HL-60/S4 treated with phorbol 12-myristate 13-acetate at 8.2 ng/mL for 4 days and 3 days (cell line): ENCODE data around the gene COX8A.
"Not testable (repeated sequence)": the region's sequence is repeated elsewhere in the genome, so short reads cannot be mapped to it uniquely, and the experiment has no call there.

Experiments used
- in situ Hi-C: fragments of 300-500 bp; cut with MboI; formaldehyde crosslinking; loops from 2 replicates; pipeline ENCODE4 v1.15.0; 2022; ENCODE audit warnings: low sequenced_read_pairs

Gene COX8A

GRCh38 chr11:63969461-63969860 lies 5.0 kb upstream of the COX8A start:
- in situ Hi-C loops = no loop called here

- in situ Hi-C loops = no loop called here
Observed at GRCh38 chr11:63970902-63971301, 3.5 kb upstream of the COX8A start.

GRCh38 chr11:63973912-63974258 lies 535 bp upstream of the COX8A start:
- in situ Hi-C loops = not testable (repeated sequence)

- in situ Hi-C loops = no loop called here
Observed at GRCh38 chr11:63978551-63979239, 4.3 kb downstream of the COX8A start.

- in situ Hi-C loops = no loop called here
Observed at GRCh38 chr11:63979426-63979825, 5.0 kb downstream of the COX8A start.

DNA sequence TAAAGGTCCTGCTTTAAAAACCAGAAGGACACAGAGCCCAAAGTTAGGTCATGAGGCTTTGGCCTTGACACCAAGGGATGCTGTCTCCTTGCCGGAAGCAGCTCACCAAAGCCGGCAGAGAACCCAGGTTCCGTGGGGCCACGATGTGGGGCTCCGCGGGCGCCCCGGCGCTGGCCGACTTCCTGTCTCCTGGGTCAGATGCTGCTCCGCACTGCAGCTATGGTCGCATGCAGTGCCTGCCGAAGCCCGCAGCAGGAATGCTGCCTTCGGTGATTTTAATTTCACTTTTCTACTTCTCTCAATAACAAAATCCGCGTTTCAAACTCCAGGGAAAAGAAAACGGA lies 11.4 kb downstream of the COX8A start:
- in situ Hi-C loops = no loop called here

DNA sequence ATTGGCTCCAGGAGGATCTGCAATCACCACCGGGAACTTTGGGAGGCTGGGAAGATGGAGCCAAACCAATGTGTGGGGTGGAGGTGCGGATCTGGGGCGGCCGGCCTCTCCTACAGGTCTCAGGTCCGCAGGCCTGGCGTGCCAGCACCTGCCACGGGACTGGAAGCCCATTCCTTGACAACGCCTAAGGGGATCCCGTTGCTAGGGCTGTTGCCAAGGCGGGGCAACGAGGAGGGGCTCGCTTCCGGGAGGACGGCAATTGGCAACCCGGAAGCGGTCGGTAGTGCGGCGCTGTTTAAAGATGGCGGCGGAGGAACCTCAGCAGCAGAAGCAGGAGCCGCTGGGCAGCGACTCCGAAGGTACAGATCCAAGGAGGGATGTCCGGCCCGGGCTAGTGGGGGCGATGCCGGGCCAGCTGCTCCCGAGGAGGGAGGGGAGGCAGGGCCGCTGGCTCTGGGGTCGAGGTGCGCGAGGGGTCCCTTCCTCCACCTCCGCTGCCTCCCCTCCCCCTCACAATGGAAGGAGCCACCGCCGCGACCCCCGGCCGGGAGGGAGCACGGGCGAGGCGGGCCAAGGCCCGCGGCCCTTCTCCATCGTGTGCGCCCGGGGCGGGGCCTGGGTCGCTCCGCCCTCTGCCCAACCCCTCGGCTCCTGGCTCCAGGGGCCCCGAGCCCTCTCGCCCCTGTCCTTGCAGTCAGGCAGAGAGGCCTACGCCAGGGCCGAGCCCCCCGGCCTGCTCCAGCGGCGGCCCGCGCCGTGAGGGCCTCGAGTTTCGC lies 11.9 kb downstream of the COX8A start, which contains the start of gene OTUB1:
Gene OTUB1 (plus strand): TSS at position 283 of the 776 bp plus-strand sequence. CDS start 19 bp downstream, at position 302.
- in situ Hi-C loops = no loop called here

GRCh38 chr11:63986932-63987513 lies 12.6 kb downstream of the COX8A start:
- in situ Hi-C loops = no loop called here

DNA sequence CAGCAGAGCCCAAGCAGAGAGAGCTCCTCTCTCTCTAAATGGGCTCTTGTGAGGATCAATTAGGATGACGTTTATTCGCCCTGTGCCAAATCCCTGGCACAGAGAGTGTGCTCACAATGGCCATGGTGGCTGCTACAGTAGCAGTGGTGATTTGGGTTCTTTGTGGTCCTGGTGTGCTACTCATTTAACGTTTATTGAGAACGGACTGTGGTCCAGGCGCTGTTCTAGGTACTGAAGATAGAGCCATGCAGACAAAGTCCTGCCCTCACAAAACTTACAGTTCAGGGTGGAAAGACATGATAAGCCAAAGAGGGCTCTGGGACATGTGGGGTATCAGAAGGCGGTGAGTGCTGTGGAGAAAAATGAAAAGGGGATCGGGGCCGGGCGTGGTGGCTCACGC lies 17.1 kb downstream of the COX8A start:
- in situ Hi-C loops = no loop called here

- in situ Hi-C loops = no loop called here
Observed at GRCh38 chr11:63993100-63993499, 18.7 kb downstream of the COX8A start.

DNA sequence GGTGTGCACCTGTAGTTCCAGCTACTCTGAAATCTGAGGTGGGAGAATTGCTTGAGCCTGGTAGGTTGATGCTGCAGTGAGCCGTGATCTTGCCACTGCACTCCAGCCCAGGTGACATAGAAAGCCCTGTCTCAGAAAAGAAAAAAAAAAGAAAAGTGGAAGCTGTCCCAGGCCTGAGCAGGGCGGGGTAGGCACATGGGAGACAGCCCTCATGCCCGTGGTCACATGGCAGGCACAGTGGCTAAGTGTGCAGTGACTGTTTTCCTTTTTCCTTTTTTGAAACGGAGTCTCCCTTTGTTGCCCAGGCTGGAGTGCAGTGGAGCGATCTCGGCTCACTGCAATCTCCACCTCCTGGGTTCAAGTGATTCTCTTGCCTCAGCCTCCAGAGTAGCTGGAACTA lies 19.6 kb downstream of the COX8A start:
- in situ Hi-C loops = no loop called here

- in situ Hi-C loops = no loop called here
Observed at GRCh38 chr11:63996512-63996911, 22.1 kb downstream of the COX8A start.

DNA sequence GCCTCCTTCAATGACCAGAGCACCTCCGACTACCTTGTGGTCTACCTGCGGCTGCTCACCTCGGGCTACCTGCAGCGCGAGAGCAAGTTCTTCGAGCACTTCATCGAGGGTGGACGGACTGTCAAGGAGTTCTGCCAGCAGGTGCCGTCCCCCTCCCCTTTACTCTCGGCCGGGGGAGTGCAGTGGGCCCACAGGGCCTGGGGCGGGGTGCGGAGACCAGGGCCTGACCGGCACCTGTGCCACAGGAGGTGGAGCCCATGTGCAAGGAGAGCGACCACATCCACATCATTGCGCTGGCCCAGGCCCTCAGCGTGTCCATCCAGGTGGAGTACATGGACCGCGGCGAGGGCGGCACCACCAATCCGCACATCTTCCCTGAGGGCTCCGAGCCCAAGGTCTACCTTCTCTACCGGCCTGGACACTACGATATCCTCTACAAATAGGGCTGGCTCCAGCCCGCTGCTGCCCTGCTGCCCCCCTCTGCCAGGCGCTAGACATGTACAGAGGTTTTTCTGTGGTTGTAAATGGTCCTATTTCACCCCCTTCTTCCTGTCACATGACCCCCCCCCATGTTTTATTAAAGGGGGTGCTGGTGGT lies 22.8 kb downstream of the COX8A start:
- in situ Hi-C loops = no loop called here

DNA sequence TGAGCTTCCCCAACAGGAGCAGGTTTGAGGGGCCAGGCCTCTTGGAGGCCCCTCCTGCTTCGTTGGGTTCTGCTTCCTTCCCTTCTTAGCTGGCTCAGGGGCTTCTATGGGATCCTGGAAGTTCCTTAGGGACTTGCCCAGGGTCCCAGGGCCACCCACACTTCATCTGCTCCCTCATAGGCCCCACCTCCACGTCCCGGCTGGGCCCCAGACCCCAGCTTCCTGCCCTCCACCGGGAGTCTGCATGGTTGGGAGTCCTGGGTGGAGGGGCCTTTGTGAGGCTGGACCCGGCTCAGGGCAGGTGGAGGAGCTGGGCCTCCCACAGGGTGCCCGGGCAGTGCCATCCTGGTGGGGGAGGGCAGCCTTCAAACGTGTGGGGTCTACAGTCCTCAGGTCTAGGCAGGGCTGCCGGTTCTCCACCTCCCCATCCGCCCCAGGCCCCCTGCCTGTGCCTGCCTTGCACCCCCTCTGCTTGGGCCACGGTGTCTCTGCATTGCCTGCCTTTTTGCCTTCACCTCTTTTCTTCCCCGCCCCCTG lies 23.4 kb downstream of the COX8A start:
- in situ Hi-C loops = no loop called here

DNA sequence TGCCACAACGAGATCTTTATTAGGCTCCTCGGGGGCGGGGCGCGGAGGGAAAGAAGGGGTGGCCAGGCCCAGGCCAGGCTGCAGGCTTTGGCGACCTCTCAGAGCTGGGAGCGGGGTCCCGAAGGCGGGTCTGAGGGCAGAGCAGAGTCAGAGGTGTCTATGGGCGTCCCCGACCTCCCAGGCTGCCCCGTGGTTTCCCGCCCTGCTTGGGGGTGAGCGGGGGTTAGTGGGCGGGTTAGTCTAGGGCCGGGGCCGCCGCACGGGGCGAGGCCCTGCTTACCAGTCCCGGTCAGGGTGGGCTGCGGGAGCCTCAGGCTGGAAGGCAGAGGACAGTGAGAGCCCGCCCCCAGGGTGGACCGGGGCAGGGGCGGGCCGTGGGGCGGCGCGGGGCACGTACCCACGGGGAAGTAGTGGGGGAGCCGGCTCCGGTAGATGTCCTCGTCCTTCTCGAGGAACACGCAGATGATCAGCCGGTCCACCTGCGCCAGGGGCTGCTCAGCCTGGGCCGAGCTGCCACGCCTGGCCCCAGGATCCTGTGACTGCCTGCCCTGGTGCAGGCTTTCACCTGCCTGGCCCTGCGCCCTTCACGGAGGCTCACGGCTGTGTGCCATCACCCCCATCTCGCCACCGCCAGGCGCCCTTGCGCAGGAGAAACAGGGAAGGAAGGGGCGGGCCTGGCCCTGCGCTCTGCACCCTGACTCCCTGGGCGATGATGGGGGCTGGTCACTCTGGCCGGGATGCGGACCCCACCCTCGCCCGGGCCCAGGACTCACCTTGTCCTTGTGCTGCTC lies 24.3 kb downstream of the COX8A start:
- in situ Hi-C loops = no loop called here

DNA sequence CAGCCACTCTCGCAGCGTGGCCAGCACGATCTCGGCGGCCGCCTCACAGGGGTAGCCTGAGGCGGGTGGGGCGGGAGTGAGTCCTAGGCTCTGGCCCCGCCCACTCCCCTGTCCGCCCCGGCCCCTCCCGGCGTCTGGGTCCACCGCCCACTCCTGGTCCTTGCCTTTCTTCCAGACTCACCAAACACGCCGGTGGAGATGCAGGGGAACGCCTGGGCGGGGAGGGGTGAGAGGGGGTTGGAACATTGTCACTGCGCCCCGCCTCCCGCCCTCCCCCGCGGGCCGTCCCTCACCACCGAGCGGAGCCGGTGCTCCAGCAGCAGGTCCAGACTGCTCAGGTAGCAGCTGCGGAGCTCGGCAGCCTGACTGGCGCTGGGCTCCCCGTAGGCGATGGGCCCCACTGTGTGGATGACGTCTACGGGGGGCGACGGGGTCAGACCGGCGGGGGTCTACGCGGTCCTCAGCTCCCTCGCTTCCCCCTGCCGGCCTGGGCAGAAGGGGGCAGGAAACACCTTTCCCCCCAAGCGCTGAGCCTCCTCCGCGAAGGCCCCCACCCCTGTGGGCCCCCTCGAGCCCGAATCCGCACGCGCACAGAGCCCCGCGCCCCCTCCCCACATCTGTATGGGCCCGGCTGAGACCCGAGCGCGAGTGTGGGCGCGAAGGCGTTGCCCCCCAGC lies 25.1 kb downstream of the COX8A start:
- in situ Hi-C loops = no loop called here

DNA sequence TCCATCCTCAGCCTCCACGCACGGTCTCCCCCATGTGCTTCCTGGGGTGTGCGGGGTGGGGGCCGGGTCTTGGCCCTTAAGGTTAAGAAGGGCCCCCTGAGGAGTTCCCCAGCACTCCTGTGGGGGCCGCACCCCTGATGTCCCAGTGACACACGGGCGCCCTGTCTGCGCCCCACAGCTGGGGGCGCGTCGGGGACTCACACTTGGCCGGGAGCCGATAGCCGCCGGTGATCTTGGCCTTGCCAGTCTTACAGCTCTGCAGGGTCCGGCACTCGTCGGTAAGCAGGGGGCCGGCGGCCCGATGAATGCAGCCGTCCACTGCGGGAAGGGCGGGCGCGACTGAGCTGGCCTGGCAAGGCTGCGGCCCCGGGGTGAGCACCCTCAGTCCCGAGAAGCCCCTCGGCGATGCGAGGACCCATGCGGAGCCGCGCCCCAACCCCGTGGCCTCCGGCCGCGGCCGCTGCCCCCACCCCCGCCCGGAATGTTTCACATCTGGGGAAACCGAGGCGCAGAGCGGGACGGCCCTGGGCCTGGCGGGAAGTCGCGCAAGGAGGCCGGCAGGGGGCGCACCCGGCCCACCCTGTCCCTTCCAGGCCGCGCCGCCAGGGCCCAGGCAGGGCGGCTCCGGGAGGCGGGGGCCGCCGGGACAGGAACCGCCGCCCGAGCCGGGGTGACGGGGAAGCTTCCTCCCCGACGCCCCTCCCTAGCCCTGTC lies 25.8 kb downstream of the COX8A start:
- in situ Hi-C loops = no loop called here

- in situ Hi-C loops = no loop called here
Observed at GRCh38 chr11:64000740-64001483, 26.5 kb downstream of the COX8A start.
